Stimulated activated CD4-positive, alpha-beta T cell treated with anti-CD3 and anti-CD28 coated beads, Interleukin-15, amount 100 ng/mL, for 1 hour (primary cell): ENCODE results near the gene PTGIS.
A peak's percentile ranks its signal among the peaks of the same experiment; 100 is the strongest.
"Not testable (repeated sequence)": the region's sequence is repeated elsewhere in the genome, so short reads cannot be mapped to it uniquely, and the experiment has no call there.

Source experiments
- DNase-seq, 2 donors: peaks; one replicate each; pipeline ENCODE4 v3.0.0-alpha.2; 2020; ENCODE audit warnings: low read depth in 1 of 2, low spot score in 1 of 2

Gene PTGIS

GRCh38 chr20:49567421-49568277 is at the start of gene PTGIS:
PTGIS (minus strand) TSS chr20:49568137; CDS start chr20:49568116, 21 bp downstream.
- no peak for DNase-seq

- not testable (repeated sequence) for DNase-seq
Observed at GRCh38 chr20:49617394-49617793, 49.5 kb upstream of the PTGIS start.

- DNase-seq = no peak
Observed at GRCh38 chr20:49616154-49617007, 48.4 kb upstream of the PTGIS start.

- DNase-seq = no peak
Observed at GRCh38 chr20:49615401-49616153, 47.6 kb upstream of the PTGIS start.

GRCh38 chr20:49615051-49615400 is 47.1 kb upstream of the PTGIS start:
- not testable (repeated sequence) for DNase-seq

- no peak for DNase-seq
Observed at GRCh38 chr20:49614338-49615050, 46.6 kb upstream of the PTGIS start.

GRCh38 chr20:49612127-49612738 is 44.3 kb upstream of the PTGIS start:
- no peak for DNase-seq

GRCh38 chr20:49611539-49612126 is 43.7 kb upstream of the PTGIS start:
- not testable (repeated sequence) for DNase-seq

- DNase-seq = peak; percentile 53 to 69
Observed at GRCh38 chr20:49610691-49611538, 43.0 kb upstream of the PTGIS start.

GRCh38 chr20:49608752-49609670 is 41.1 kb upstream of the PTGIS start:
- DNase-seq = peak; percentile 52 to 59

GRCh38 chr20:49607568-49607967 is 39.6 kb upstream of the PTGIS start:
- DNase-seq = no peak

- no peak for DNase-seq
Observed at GRCh38 chr20:49603209-49603627, 35.3 kb upstream of the PTGIS start.

- no peak for DNase-seq
Observed at GRCh38 chr20:49602345-49603208, 34.6 kb upstream of the PTGIS start.

GRCh38 chr20:49601153-49601924 is 33.4 kb upstream of the PTGIS start:
- no peak for DNase-seq

- DNase-seq = no peak
Observed at GRCh38 chr20:49599746-49600113, 31.8 kb upstream of the PTGIS start.

GRCh38 chr20:49597825-49598395 is 30.0 kb upstream of the PTGIS start:
- no peak for DNase-seq
